A673 (cell line): ENCODE results near the gene CTDSP2.

ENCODE experiments used
- EZH2 ChIP-seq: fragments of 200-600 bp; sonication (generic); IDR thresholded peaks from 2 replicates; pipeline ENCODE4 v1.6.1; 2017; ENCODE audit warnings: borderline replicate concordance, low read depth, mild to moderate bottlenecking, mixed read lengths, antibody characterized with exemption, low read length; ENCODE audit not compliant: poor library complexity, severe bottlenecking
- TF ChIP-seq, protein P1 (sequence below): fragments of 300-800, 200-600 bp; sonication (generic); conservative IDR thresholded peaks from 2 replicates; pipeline ENCODE4 v1.5.1; 2017; ENCODE audit warnings: low read depth, mild to moderate bottlenecking, antibody characterized with exemption, low read length, moderate library complexity, mixed read lengths

DNA sequence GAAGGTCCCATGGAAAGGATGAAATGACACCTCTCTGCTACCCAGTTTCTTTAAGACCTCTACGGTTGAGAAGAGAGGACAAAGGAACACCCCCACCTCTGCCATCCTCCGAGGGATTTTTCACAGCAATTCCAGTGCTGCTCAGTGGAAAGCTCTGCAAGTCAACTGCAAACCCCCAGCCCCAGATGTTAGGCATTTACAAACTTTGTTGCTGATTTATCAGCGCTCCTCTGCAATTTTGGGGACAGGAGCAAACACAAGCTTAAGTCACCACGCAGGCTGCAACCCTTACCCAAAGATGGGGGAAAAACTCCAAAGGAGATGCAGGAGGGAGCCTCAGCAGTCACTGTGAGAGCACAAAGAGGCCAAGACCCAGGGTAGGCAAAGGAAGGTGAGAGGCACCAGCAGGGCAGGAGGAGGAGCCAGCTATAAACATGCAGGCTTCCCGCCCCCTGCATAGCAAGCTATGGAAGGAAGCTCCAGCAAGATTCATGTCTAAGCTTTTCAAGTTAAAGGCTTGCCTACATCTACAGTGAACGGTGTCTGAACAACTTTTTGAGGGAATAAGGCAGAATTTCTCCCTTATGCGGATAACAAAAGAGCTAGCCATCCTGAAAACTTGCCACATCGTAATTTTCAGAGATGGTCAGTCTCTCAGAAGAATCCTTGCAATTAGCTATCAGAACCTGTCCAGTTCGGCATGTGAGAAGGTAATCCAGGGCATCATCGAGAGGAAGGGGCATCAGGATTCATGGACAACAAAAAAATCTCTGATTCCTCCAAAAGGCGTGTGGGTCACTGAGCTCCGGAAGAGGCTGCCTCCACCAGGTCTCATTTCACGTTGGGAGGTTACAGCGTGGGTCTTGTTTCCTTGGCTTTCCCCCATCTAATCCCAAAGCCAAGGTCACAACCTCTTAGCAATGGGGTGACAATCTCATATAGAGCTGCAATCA lies 3.9 kb downstream of the CTDSP2 start:
- TF ChIP-seq, protein P1, sequence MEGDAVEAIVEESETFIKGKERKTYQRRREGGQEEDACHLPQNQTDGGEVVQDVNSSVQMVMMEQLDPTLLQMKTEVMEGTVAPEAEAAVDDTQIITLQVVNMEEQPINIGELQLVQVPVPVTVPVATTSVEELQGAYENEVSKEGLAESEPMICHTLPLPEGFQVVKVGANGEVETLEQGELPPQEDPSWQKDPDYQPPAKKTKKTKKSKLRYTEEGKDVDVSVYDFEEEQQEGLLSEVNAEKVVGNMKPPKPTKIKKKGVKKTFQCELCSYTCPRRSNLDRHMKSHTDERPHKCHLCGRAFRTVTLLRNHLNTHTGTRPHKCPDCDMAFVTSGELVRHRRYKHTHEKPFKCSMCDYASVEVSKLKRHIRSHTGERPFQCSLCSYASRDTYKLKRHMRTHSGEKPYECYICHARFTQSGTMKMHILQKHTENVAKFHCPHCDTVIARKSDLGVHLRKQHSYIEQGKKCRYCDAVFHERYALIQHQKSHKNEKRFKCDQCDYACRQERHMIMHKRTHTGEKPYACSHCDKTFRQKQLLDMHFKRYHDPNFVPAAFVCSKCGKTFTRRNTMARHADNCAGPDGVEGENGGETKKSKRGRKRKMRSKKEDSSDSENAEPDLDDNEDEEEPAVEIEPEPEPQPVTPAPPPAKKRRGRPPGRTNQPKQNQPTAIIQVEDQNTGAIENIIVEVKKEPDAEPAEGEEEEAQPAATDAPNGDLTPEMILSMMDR: no peak
- TF ChIP-seq EZH2: no peak
